CD4-positive, alpha-beta T cell treated with Interleukin-21 for 1 hour (primary cell): ENCODE results near the gene SAP30BP.

Experiments
- DNase-seq: peaks from one replicate; pipeline ENCODE4 v3.0.0-alpha.2; 2020

Gene SAP30BP

DNA sequence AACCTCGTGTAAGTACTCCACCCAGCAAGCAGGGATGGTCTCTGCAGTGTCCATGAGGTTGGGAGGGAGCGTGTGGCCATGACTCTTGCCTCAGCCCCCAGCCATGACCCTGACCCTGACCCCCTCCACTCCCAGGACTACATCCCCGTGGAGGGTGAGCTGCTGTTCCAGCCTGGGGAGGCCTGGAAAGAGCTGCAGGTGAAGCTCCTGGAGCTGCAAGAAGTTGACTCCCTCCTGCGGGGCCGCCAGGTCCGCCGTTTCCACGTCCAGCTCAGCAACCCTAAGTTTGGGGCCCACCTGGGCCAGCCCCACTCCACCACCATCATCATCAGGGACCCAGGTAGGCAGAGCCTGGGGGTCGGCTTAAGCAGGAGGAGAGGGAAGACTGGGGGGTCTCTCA, 81.6 kb downstream of the SAP30BP start:
- no peak for DNase-seq

DNA sequence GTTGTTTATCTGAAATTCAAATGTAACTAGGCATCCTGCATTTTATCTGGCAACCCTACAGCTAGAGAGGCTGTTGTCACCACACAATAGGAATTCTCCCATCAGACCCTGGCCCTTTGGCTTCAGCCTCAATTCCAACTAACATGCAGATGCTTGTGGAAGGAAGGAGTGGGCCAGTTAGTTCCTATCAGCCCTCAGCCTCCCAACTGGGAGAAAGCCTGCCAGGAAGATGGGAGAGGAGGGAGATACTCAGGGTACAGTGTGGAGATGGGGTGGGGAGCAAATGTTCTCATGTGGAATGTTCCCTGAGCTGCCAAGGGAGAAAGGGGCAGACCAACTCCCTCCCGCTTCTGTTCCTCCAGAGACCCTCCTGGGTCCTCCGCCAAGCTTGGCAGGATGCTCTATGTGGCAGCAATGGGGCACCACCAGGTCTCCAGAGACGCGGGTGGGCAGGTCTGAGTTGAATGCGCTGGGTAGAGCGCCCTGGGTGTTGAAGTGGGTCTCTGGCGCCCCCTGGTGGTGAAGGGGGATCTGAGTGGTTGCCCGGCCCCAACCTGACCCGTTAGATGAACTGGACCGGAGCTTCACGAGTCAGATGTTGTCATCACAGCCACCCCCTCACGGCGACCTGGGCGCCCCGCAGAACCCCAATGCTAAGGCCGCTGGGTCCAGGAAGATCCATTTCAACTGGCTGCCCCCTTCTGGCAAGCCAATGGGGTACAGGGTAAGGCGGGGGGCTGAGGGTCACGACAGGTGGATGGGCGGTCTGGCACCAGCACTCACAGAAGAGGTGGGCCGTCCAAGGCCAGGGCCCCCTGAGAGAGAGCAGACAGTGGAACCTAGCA, 82.6 kb downstream of the SAP30BP start:
- peak; percentile 85 for DNase-seq

DNA sequence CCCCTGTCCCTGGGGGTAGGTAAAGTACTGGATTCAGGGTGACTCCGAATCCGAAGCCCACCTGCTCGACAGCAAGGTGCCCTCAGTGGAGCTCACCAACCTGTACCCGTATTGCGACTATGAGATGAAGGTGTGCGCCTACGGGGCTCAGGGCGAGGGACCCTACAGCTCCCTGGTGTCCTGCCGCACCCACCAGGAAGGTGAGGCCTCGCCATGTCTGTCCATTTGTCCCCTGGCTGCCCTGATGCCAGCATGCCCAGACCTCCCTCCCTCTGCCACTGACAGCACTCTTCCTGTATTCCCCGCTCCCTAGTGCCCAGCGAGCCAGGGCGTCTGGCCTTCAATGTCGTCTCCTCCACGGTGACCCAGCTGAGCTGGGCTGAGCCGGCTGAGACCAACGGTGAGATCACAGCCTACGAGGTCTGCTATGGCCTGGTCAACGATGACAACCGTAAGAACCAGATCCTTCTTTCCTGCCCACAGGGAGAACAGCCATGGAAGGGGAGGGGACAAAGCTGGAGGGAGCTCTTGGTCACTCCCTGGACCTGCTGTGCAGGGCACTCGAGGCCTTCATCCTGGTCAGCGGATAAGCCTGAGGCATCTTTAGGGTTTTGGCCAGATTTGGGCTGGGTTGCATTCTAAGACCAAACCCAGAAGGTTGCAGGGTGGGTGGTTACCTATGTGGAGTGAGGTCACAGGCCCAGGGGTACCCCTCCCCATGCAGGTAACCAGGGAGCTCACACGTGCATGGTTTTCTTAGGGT, 83.7 kb downstream of the SAP30BP start:
- no peak for DNase-seq

DNA sequence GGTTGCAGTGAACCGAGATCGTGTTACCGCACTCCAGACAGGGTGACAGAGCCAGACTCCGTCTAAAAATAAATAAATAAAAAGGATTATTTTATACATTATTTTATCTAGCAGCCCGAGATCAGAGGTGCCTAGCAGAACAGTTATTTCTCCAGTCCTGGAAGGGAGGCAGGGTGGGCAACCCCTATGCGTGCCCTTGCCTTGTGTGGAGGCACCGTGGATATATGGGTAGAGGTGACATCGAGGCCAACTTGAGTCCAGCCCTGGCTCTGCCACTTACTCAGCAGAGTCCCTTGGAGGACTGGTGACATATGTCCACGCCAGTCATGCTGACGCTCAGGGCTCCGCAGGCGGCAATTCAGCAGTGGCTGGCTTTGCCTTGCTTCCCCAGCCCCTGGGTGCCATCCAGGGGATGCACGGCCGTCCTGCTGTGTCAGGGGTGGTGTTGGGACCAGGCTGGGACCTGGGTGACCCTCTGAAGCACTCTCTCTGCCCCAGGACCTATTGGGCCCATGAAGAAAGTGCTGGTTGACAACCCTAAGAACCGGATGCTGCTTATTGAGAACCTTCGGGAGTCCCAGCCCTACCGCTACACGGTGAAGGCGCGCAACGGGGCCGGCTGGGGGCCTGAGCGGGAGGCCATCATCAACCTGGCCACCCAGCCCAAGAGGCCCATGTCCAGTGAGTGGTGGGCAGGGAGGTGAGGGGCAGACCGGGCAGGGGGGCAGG, 84.7 kb downstream of the SAP30BP start:
- DNase-seq: no peak

DNA sequence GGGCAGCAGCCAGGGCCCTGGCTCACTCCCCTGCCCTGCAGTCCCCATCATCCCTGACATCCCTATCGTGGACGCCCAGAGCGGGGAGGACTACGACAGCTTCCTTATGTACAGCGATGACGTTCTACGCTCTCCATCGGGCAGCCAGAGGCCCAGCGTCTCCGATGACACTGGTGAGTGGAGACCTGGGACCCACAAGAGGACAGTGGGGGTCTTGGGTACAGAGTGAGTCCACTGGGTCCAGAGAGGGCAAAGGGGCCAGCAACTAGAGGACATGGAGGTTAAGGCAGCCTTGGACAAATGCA, 85.2 kb downstream of the SAP30BP start:
- no peak for DNase-seq

DNA sequence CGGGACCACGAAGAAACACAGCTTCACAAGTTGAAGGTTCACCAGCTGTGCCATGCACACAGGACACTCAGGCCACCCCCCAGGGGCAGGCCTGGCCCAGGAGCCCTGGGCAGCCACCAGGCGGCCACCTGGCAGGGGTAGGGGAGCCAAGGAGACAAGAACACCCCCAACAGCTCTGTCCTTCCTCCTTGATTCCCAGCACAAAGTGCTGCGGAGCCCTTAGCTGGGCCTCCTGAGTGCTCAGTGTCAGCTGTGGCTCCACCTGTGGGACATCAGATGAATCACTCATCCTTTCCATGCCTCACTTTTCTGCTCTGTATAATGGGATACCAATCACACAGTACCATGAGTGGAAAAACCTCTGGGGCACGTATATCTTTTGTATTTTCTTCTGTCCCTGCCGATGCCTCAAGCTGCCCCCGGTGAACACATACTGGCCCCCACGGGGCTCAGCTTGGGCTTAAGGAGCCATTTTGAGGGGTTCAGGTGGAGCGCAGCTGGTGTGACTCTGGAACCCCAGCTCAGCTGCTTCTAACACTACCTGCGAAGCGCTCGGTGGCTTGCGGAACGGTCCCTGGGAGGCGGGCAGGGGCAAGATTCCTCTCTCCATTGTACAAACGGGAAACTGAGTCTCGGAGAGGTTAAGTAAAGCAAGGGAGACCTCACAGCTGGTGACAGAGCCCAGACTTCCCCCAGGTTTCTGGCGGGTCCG, 85.8 kb downstream of the SAP30BP start:
- DNase-seq: no peak

DNA sequence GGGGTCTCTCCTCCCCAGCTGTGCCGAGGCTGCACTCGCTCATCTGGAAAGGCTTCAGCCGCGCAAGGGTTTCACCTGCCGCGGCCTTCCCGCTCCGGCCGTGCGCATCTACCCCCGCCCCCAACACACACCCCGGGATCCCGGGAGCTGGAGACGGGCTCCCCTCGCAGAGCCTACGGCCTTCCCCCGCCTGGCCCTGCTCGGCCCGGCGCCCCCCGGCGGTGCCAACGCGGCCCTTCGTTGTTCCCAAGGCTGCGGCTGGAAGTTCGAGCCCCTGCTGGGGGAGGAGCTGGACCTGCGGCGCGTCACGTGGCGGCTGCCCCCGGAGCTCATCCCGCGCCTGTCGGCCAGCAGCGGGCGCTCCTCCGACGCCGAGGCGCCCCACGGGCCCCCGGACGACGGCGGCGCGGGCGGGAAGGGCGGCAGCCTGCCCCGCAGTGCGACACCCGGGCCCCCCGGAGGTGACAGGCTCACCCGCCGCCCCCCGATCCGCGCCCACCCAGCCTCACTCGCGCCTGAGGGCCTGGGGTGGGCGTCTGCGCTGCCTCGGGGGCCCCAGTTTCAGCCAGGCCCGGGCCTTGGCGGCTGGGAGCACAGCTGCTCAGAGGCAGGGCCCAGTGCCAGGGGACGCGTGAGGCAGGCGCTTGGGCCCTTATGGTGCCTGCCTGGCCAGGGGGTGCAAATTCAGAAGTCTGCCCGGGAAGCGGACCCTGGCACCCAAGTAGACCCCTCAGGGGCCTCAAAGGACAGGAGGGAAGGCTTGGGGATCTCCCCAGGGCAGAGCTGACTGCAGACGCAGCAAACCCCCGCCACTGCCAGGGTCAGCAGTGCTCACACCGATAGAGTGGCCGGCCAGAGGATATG, 86.6 kb downstream of the SAP30BP start:
- peak; percentile 75 for DNase-seq

DNA sequence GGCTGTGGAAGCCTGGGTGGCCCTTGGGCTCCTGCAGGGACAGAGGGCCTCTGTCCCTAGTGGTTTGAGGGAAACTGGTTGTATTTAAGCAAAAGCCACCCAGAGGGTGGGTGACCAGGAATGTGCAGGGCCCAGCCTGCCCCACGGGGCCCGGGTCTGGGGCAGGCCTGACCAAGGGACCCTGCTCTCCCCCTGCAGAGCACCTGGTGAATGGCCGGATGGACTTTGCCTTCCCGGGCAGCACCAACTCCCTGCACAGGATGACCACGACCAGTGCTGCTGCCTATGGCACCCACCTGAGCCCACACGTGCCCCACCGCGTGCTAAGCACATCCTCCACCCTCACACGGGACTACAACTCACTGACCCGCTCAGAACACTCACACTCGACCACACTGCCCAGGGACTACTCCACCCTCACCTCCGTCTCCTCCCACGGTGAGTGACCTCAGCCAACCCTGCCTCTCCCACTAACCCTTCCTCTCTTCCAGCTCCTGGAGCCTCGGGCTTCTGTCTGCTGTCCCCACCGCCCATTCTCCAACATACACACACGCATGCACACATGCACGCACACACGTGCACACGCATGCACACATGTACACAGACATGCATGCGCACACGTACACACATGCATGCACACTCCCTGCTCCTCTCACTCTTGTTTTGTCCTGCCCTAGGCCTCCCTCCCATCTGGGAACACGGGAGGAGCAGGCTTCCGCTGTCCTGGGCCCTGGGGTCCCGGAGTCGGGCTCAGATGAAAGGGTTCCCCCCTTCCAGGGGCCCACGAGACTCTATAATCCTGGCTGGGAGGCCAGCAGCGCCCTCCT, 87.5 kb downstream of the SAP30BP start:
- no peak for DNase-seq

DNA sequence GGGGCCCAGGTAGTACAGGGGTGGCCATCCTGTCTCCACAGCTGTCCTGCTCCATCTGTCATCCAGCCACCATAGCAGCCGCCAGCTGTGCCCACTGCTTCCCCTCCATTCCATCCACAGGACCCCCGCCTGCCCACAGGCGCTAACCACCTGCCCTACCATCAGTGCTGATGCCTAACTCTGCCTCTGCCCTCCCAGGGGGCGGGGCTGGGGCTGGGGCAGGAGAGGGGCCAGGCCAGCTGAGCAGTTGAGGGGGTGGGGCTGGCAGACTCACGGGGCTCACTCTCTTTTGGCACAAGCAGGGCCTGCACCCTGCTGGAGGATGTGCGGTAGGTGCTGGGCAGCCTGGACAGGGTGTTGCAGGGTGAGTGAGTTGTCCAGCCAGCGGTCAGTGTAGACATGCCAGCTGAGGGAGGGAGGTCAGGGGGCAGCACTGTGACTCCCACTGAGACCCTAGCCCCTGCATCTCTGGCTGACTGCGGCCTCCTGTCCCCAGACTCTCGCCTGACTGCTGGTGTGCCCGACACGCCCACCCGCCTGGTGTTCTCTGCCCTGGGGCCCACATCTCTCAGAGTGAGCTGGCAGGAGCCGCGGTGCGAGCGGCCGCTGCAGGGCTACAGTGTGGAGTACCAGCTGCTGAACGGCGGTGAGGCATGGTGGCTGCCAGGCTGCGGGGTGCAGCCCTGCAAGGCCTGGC, 88.2 kb downstream of the SAP30BP start:
- no peak for DNase-seq

DNA sequence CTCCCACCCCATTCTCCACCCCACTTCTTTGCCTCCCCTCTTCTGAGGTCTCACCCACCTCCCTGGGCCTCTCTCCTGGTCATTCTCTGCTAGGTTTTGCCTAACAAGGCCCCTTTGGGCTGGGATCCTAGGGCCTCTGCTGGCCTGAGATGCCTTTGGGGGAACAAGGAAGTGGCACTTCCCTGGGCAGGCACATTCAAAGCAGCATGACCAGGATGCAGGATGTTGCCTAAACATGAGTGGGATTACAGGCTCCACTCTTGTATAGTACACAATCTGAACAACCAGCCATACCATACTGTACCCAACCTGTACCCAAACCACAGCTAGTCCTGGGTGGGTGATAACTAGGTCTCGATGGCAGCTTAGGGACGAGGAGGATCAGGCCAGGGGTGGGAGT, 88.9 kb downstream of the SAP30BP start:
- no peak for DNase-seq

DNA sequence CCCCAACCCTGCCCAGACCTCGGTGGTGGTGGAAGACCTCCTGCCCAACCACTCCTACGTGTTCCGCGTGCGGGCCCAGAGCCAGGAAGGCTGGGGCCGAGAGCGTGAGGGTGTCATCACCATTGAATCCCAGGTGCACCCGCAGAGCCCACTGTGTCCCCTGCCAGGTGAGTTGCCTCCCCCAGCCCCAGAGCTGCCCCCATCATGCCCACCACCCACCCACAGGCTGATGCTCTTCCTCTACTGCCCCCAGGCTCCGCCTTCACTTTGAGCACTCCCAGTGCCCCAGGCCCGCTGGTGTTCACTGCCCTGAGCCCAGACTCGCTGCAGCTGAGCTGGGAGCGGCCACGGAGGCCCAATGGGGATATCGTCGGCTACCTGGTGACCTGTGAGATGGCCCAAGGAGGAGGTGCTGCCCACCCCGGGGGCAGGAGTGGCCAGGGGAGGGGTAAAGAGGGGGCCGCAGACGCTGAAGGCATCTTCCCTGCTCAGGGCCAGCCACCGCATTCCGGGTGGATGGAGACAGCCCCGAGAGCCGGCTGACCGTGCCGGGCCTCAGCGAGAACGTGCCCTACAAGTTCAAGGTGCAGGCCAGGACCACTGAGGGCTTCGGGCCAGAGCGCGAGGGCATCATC, 89.4 kb downstream of the SAP30BP start:
- DNase-seq: no peak

DNA sequence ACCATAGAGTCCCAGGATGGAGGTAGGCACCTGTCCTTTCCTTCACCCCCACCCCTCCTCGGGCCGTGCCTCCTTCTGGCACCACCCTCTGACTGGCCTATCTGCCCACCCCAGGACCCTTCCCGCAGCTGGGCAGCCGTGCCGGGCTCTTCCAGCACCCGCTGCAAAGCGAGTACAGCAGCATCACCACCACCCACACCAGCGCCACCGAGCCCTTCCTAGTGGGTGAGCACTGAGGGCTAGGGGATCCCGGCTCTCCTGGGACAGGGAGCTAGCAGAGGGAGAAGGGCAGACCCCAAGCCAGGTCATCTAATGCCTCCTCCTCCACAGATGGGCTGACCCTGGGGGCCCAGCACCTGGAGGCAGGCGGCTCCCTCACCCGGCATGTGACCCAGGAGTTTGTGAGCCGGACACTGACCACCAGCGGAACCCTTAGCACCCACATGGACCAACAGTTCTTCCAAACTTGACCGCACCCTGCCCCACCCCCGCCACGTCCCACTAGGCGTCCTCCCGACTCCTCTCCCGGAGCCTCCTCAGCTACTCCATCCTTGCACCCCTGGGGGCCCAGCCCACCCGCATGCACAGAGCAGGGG, 90.0 kb downstream of the SAP30BP start:
- DNase-seq: no peak
